Psoas muscle (tissue), 8 donors: ENCODE results near the gene DOCK2. TPM values are rescaled to one million over a fixed set of nuclear protein-coding genes. Genes with fewer than 3 reads are reported as not detected.

Experiments
- ATAC-seq, 4 donors: fragments of 200-7000 bp; cut with Tn5 transposase; one replicate each; pipeline ENCODE4 v1.9.1; 2020; ENCODE audit warnings: moderate library complexity in 3 of 4, mild to moderate bottlenecking in 2 of 4
- DNase-seq, 2 donors: peaks; one replicate each; pipeline ENCODE4 v3.0.0-alpha.2; 2020
- H3K27ac ChIP-seq: fragments of 200-600 bp; one replicate; pipeline ENCODE4 v1.8.0; 2022
- H3K27me3 ChIP-seq, 3 donors: fragments of 200-600 bp in 1 of 3; one replicate each; pipeline versions ENCODE4 v1.6.1 to v1.8.0; 2013 to 2022; ENCODE audit warnings: low read length in 2 of 3, mild to moderate bottlenecking in 2 of 3, moderate library complexity in 1 of 3; ENCODE audit not compliant: insufficient read depth in 3 of 3
- H3K36me3 ChIP-seq, 2 donors: fragments of 200-600 bp in 1 of 2; one replicate each; pipeline versions ENCODE4 v1.6.1 to v1.8.0; 2013 to 2022; ENCODE audit warnings: low read depth in 1 of 2, mild to moderate bottlenecking in 1 of 2, moderate library complexity in 1 of 2; ENCODE audit not compliant: insufficient read depth in 1 of 2
- H3K4me1 ChIP-seq: fragments of 200-600 bp; one replicate; pipeline ENCODE4 v1.8.0; 2022
- H3K4me3 ChIP-seq: fragments of 200-600 bp; one replicate; pipeline ENCODE4 v1.8.0; 2022; ENCODE audit warnings: mild to moderate bottlenecking
- H3K9me3 ChIP-seq: fragments of 200-600 bp; one replicate; pipeline ENCODE4 v1.8.0; 2022
- WGBS, 3 donors: extraction: QIAGEN DNeasy Blood & Tissue Kit; methylation state at CpG; one replicate each; pipeline versions ENCODE4 v1.1.6 to v1.1.7; 2013; 5-methylcytosine and 5-hydroxymethylcytosine counted together
- intact Hi-C, 2 donors: fragments of 100-400 bp; cut with DNase I; formaldehyde crosslinking; loops; one replicate each; pipeline versions ENCODE4 v1.11.0 to v1.14.2; 2022
- polyA plus RNA-seq, 3 donors: library from polyadenylated mRNA; stranded (reverse); fragments of 200-250 nt; gene quantifications; one replicate each; pipeline ENCODE4 v1.2.3, GENCODE V29; 2013
- total RNA-seq, 4 donors: library from RNA; stranded (reverse); fragmentation: NEBNext Ultra II Directional in 2 of 4; extraction: Animal tissue kit (Norgen Biotek cat#: 25700) in 2 of 4; gene quantifications; one replicate each; pipeline versions ENCODE4 v1.2.1 to v1.2.4, GENCODE V29; 2021 to 2023
- TF ChIP-seq, protein P1 (sequence below): fragments of 200-600 bp; IDR thresholded peaks from one replicate; pipeline ENCODE4 v1.8.0; 2022; ENCODE audit warnings: antibody characterized with exemption
- donor health status: healthy with polysubstance abuse.
- donor health status: DM: no; HTN: no; CAD: no; lungs with moderate emphysema.
- donor health status: Bipolar disorder and iron deficiency.
- donor health status: healthy.
- donor health status: DM: yes; HTN: yes; CAD: no.
- donor health status: DM: no; HTN: no; CAD: no.
- donor health status: DM: no; HTN: no; CAD: no.
- donor health status: DM: yes; HTN: yes; CAD: no.

DOCK2 gene
- total and polyA plus RNA-seq, 7 donors, result 0.37 to 4.4 (median 3.5) TPM

DNA sequence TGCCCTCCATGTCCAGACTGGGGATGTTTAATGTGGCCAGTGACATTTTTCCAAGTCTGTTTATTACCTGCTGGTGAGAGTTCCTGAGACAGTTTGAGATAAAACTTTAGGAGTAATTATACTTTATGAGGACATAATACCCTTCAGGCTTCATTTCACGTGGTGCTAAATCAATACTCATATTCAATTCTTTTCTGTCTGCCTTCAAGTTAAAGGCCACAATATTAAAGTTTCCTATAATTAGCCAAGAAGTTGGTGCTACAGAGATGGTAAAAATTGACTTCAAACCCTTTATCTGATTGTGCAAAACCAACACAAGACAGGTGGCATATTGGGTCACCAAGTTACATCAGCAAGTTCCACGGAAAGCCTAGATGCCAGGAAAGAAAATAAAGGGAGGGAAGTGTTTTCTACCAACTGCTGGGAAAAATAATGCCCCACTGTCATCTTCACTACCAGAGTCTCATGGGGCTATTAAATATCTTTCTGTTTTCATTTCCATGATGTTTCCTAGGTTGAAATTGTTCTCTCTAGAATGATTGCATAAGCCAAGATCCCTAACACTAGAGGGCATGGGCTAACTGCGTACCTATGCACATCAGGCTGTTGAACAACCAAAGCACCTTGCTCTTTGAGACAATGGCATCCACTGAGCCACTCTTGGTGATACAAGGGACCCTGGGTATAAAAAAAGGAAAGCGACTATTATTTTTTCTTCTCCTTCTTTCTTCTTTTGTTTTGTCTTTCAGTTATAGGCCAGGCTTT is 274.6 kb downstream of the DOCK2 start:
- no peak overlapping the region for H3K4me3 ChIP-seq
- ATAC-seq, result no peak
- H3K9me3 ChIP-seq, result no peaks in the 10 kb centered on the region
- H3K36me3 ChIP-seq, result no peaks in the 10 kb centered on the region
- WGBS, 3 donors, result 68 to 79% (median 74%) methylated on average over 4 of the region's 4 CpGs
- TF ChIP-seq, protein P1, sequence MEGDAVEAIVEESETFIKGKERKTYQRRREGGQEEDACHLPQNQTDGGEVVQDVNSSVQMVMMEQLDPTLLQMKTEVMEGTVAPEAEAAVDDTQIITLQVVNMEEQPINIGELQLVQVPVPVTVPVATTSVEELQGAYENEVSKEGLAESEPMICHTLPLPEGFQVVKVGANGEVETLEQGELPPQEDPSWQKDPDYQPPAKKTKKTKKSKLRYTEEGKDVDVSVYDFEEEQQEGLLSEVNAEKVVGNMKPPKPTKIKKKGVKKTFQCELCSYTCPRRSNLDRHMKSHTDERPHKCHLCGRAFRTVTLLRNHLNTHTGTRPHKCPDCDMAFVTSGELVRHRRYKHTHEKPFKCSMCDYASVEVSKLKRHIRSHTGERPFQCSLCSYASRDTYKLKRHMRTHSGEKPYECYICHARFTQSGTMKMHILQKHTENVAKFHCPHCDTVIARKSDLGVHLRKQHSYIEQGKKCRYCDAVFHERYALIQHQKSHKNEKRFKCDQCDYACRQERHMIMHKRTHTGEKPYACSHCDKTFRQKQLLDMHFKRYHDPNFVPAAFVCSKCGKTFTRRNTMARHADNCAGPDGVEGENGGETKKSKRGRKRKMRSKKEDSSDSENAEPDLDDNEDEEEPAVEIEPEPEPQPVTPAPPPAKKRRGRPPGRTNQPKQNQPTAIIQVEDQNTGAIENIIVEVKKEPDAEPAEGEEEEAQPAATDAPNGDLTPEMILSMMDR, result no peak
- intact Hi-C loops, result no loop called here
- no peaks in the 10 kb centered on the region for H3K27me3 ChIP-seq
- H3K4me1 ChIP-seq, result no peaks in the 10 kb centered on the region
- no peak overlapping the region for H3K27ac ChIP-seq
- no peak for DNase-seq

DNA sequence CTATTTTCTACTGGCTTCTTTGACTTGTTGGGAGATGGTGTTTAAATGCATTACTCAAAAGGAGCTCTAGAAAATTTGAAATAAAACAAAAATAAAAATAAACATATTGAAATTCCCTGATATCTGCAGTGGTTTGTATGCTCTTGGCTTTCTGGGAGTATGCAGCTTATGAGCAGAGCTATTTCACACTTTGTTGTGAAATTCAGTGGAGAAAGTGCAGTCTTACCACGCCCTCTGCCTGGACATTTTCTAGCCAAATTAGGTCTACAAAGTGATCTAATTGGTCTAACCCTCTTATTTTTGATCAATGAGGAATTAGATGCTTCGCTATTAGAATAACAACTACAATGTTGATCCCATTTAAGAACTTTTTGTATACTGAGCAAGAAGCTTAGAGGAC is 276.4 kb downstream of the DOCK2 start:
- H3K4me1 ChIP-seq, result no peaks in the 10 kb centered on the region
- intact Hi-C loops, result no loop called here
- no peak overlapping the region for H3K27ac ChIP-seq
- H3K9me3 ChIP-seq, result no peaks in the 10 kb centered on the region
- DNase-seq (no peak), ATAC-seq (no peak)
- no peak overlapping the region for H3K4me3 ChIP-seq
- TF ChIP-seq, protein P1, result no peak
- 66 to 72% (median 66%) methylated on average over 2 of the region's 2 CpGs for WGBS, 3 donors
- no peaks in the 10 kb centered on the region for H3K36me3 ChIP-seq
- H3K27me3 ChIP-seq, result no peaks in the 10 kb centered on the region

DNA sequence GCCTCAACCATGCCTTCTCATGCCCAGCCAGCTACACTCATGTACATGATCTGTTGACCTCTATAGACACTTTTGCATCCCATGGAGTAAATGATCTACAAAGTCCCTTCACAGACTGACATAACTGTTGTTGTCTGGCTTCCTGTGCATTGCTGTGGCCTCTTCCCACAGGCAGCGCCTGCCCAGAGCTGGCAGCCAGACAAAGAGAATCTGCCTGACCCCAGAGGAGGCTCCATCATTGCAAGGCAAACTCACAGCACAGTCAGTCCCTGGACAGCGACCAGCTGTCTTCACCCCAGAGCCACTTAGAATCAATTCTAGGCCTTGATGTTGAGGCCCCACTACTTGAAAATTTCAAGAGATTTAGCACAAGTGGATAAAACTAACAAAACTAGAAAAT is 277.7 kb downstream of the DOCK2 start:
- DNase-seq (peak in 1 of 2 donors; percentile 71), ATAC-seq (no peak)
- Histone ChIP-seq H3K36me3 (no peaks in the 10 kb centered on the region), H3K4me1 (no peaks in the 10 kb centered on the region), H3K27ac (no peak overlapping the region), H3K4me3 (no peak overlapping the region), H3K27me3 (no peaks in the 10 kb centered on the region), H3K9me3 (no peaks in the 10 kb centered on the region)
- 21 to 30% (median 27%) methylated on average over 2 of the region's 2 CpGs for WGBS, 3 donors
- TF ChIP-seq, protein P1, result no peak
- intact Hi-C loops, result no loop called here

DNA sequence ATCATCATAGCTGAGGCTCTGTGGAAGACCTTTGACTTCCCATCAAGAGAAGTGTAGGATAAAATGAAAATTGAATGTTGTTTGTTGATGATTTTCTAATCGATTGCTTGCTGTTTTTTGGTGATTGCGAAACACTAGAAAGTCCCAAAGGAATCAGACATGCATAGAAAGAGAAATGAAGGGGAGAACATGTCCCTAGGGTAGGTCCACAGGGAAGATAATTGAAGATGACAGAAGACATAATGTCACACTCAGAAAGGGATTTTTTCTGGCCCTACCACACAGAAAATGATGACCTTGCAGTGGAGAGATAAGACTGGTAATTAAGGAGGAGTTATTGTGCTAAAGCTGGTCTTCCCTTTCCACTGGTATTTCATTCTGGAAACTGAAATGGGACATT is 280.4 kb downstream of the DOCK2 start:
- H3K27ac ChIP-seq, result no peak overlapping the region
- WGBS, 3 donors, result 78 to 83% (median 79%) methylated on average over 2 of the region's 2 CpGs
- no peaks in the 10 kb centered on the region for H3K36me3 ChIP-seq
- no peak for DNase-seq
- H3K27me3 ChIP-seq, result no peaks in the 10 kb centered on the region
- TF ChIP-seq, protein P1, result no peak
- no peak for ATAC-seq
- H3K4me1 ChIP-seq, result no peaks in the 10 kb centered on the region
- intact Hi-C loops, result no loop called here
- no peaks in the 10 kb centered on the region for H3K9me3 ChIP-seq
- no peak overlapping the region for H3K4me3 ChIP-seq

DNA sequence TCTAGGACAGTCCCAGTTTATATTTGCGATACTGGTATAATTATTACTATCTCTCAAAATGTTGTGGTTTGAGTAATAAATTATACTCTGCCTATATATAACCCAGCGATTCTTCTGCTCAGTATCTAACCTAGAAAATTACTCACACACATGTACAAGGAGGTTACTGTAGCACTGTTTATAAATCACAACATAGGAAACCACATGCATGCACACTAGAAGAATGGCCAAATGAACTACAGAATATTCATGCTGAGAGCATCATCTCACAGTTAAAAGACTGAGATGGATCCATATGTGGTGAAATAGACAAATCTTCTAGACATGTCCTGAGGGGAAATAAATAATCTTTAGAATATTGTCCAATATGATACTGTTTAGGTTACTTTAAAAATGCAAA is 281.2 kb downstream of the DOCK2 start:
- TF ChIP-seq, protein P1, result no peak
- ATAC-seq (no peak), DNase-seq (no peak)
- Histone ChIP-seq H3K9me3 (no peaks in the 10 kb centered on the region), H3K4me3 (no peak overlapping the region), H3K4me1 (no peaks in the 10 kb centered on the region), H3K27ac (no peak overlapping the region), H3K27me3 (no peaks in the 10 kb centered on the region), H3K36me3 (no peaks in the 10 kb centered on the region)
- intact Hi-C loops, result no loop called here
- WGBS, 3 donors, result 76 to 85% (median 84%) methylated on average over 2 of the region's 2 CpGs
